ENCODE results near the gene CMSS1.

The CMSS1 gene

GRCh38 chr3:99850608-99851007, 32.9 kb downstream of the CMSS1 start:
- no peak for TF ChIP-seq CTCF (IDR thresholded peaks at IDR 0.05; ENCODE audit: low read depth, low read length)

GRCh38 chr3:99851955-99852354, 34.3 kb downstream of the CMSS1 start:
- no peak overlapping the region for H3K4me3 ChIP-seq (ENCODE audit: low read depth, low read length)
- no peak for TF ChIP-seq CTCF (IDR thresholded peaks at IDR 0.05; ENCODE audit: low read depth, low read length)

More at GRCh38 chr3:99850608-99851007, 32.9 kb downstream of the CMSS1 start:
- no peak overlapping the region for H3K4me3 ChIP-seq (ENCODE audit: low read depth, low read length)

- no peak overlapping the region for H3K4me3 ChIP-seq (ENCODE audit: low read depth, low read length)
- no peak for TF ChIP-seq CTCF (IDR thresholded peaks at IDR 0.05; ENCODE audit: low read depth, low read length)
Observed at GRCh38 chr3:99852851-99853250, 35.2 kb downstream of the CMSS1 start.

- no peak for TF ChIP-seq CTCF (IDR thresholded peaks at IDR 0.05; ENCODE audit: low read depth, low read length)
- no peak overlapping the region for H3K4me3 ChIP-seq (ENCODE audit: low read depth, low read length)
Observed at GRCh38 chr3:99854756-99855298, 37.2 kb downstream of the CMSS1 start.

- TF ChIP-seq CTCF (IDR thresholded peaks at IDR 0.05; ENCODE audit: low read depth, low read length), result no peak
Observed at GRCh38 chr3:99855900-99856299, 38.2 kb downstream of the CMSS1 start.

GRCh38 chr3:99856437-99857220, 39.0 kb downstream of the CMSS1 start:
- TF ChIP-seq CTCF (IDR thresholded peaks at IDR 0.05; ENCODE audit: low read depth, low read length), result no peak
- no peak overlapping the region for H3K4me3 ChIP-seq (ENCODE audit: low read depth, low read length)

More at GRCh38 chr3:99855900-99856299, 38.2 kb downstream of the CMSS1 start:
- no peak overlapping the region for H3K4me3 ChIP-seq (ENCODE audit: low read depth, low read length)

- H3K4me3 ChIP-seq (ENCODE audit: low read depth, low read length), result no peak overlapping the region
- TF ChIP-seq CTCF (IDR thresholded peaks at IDR 0.05; ENCODE audit: low read depth, low read length), result no peak
Observed at GRCh38 chr3:99857278-99857677, 39.6 kb downstream of the CMSS1 start.

Data from WI38 (cell line).